Keratinocyte (primary cell): Measurements from ENCODE around the gene SNRK.

Source experiments
- CTCF ChIP-seq, 3 experiments: IDR thresholded peaks in 1 of 3; conservative IDR thresholded peaks in 1 of 3; optimal IDR thresholded peaks in 1 of 3; 2 replicates in 2 of 3; 3 replicates in 1 of 3; pipeline versions ENCODE3 to v1.5.1; 2011; ENCODE audit warnings: low read length in 3 of 3, mild to moderate bottlenecking in 3 of 3, moderate library complexity in 2 of 3, control low read depth in 1 of 3, inconsistent platforms in 1 of 3; ENCODE audit not compliant: insufficient read depth in 2 of 3; ENCODE audit errors: extremely low read depth in 1 of 3
- EZH2 ChIP-seq: IDR thresholded peaks from one replicate; pipeline ENCODE4 v1.6.1; 2012; ENCODE audit warnings: inconsistent platforms, mild to moderate bottlenecking, low read length, moderate library complexity

- TF ChIP-seq EZH2 (no peak), CTCF (optimal IDR thresholded peaks at IDR 0.05 in 1 of 3, IDR thresholded peaks at IDR 0.05 in 1 of 3, conservative IDR thresholded peaks at IDR 0.05 in 1 of 3; ENCODE audit: extremely low read depth in 1 of 3, insufficient read depth in 2 of 3, low read length in 3 of 3) (no peak)
Measured at GRCh38 chr3:43343815-43344214, 57.5 kb downstream of the SNRK start.
